ENCODE measurements around the gene CAPZA1. TPM values are rescaled to one million over a fixed set of nuclear protein-coding genes. Genes with fewer than 3 reads are reported as not detected.

Gene CAPZA1
- total RNA-seq, 1 experiment from 2014 or later, result 273 TPM

GRCh38 chr1:112626193-112626592 lies 6.6 kb downstream of the CAPZA1 start:
- Histone ChIP-seq H3K9ac (ENCODE audit: low read length) (no peak overlapping the region), H3K27ac (ENCODE audit: low read length) (no peak overlapping the region), H3K4me3 (ENCODE audit: low read length) (no peak overlapping the region), H3K27me3 (ENCODE audit: low read length) (no peaks in the 10 kb centered on the region), H3K9me2 (replicated peaks; ENCODE audit: low read length) (no peaks in the 10 kb centered on the region), H3K4me1 (ENCODE audit: insufficient read depth, low read length) (peaks cover 7% of the 10 kb centered on the region), H3K9me3 (ENCODE audit: low read length) (no peaks in the 10 kb centered on the region), H3K79me2 (ENCODE audit: low read length) (peaks cover 98% of the 10 kb centered on the region), H3K4me2 (ENCODE audit: low read length) (no peak overlapping the region), H2AFZ (ENCODE audit: low read length) (no peak overlapping the region), H4K20me1 (ENCODE audit: low read length) (peaks cover 66% of the 10 kb centered on the region), H3F3A (ENCODE audit: low read length, unreplicated experiment) (no peaks in the 10 kb centered on the region), H3K36me3 (ENCODE audit: low read depth, low read length) (peaks cover 18% of the 10 kb centered on the region; the same call in 1 of the 2 replicates)
- no TSS peak for BruUV-seq (replicated peaks)
- CTCF ChIA-PET, result no interaction called here
- intact Hi-C loops (cut with micrococcal nuclease), result no loop called here
- TF ChIP-seq EZH2phosphoT487 (IDR thresholded peaks at IDR 0.05; ENCODE audit: borderline replicate concordance, low read length), result no peak
- no peak for TF ChIP-seq EZH2 (IDR thresholded peaks at IDR 0.05; ENCODE audit: low read length, unreplicated experiment)
- TF ChIP-seq CTCF (conservative IDR thresholded peaks at IDR 0.05; ENCODE audit: low read depth, low read length), result no peak
- ATAC-seq (no peak), DNase-seq (no peak)
- POLR2A ChIA-PET (ENCODE audit: unreplicated experiment), result no interaction called here

- Histone ChIP-seq H3K27ac (ENCODE audit: low read length) (no peak overlapping the region), H3K9me3 (ENCODE audit: low read length) (no peaks in the 10 kb centered on the region), H3K4me2 (ENCODE audit: low read length) (no peak overlapping the region), H4K20me1 (ENCODE audit: low read length) (peaks cover 67% of the 10 kb centered on the region), H3K79me2 (ENCODE audit: low read length) (peaks cover 98% of the 10 kb centered on the region), H3F3A (ENCODE audit: low read length, unreplicated experiment) (no peaks in the 10 kb centered on the region), H3K4me3 (ENCODE audit: low read length) (no peak overlapping the region), H3K36me3 (ENCODE audit: low read depth, low read length) (peaks cover 22% of the 10 kb centered on the region; the same call in 1 of the 2 replicates), H3K9me2 (replicated peaks; ENCODE audit: low read length) (no peaks in the 10 kb centered on the region), H3K9ac (ENCODE audit: low read length) (no peak overlapping the region), H3K4me1 (ENCODE audit: insufficient read depth, low read length) (peaks cover 7% of the 10 kb centered on the region), H2AFZ (ENCODE audit: low read length) (no peak overlapping the region), H3K27me3 (ENCODE audit: low read length) (no peaks in the 10 kb centered on the region)
- ATAC-seq (no peak), DNase-seq (no peak)
- BruUV-seq (replicated peaks), result no TSS peak
- TF ChIP-seq EZH2phosphoT487 (IDR thresholded peaks at IDR 0.05; ENCODE audit: borderline replicate concordance, low read length) (no peak), CTCF (conservative IDR thresholded peaks at IDR 0.05; ENCODE audit: low read depth, low read length) (no peak), EZH2 (IDR thresholded peaks at IDR 0.05; ENCODE audit: low read length, unreplicated experiment) (no peak)
- intact Hi-C loops (cut with micrococcal nuclease), result no loop called here
- ChIA-PET POLR2A (ENCODE audit: unreplicated experiment) (no interaction called here), CTCF (no interaction called here)
These were observed 7.3 kb downstream of the CAPZA1 start for GRCh38 chr1:112626887-112627286.

- no peaks in the 10 kb centered on the region for H3K27me3 ChIP-seq (ENCODE audit: low read length)
- H2AFZ ChIP-seq (ENCODE audit: low read length), result no peak overlapping the region
- no peak overlapping the region for H3K4me3 ChIP-seq (ENCODE audit: low read length)
- H3K9me3 ChIP-seq (ENCODE audit: low read length), result no peaks in the 10 kb centered on the region
- H3K9me2 ChIP-seq (replicated peaks; ENCODE audit: low read length), result no peaks in the 10 kb centered on the region
- peaks cover 99% of the 10 kb centered on the region for H3K79me2 ChIP-seq (ENCODE audit: low read length)
- H4K20me1 ChIP-seq (ENCODE audit: low read length), result peaks cover 70% of the 10 kb centered on the region
- intact Hi-C loops (cut with micrococcal nuclease), result no loop called here
- CTCF ChIA-PET, result no interaction called here
- no peak overlapping the region for H3K9ac ChIP-seq (ENCODE audit: low read length)
- POLR2A ChIA-PET (ENCODE audit: unreplicated experiment), result no interaction called here
- peaks cover 22% of the 10 kb centered on the region; the same call in 1 of the 2 replicates for H3K36me3 ChIP-seq (ENCODE audit: low read depth, low read length)
- H3K4me1 ChIP-seq (ENCODE audit: insufficient read depth, low read length), result no peaks in the 10 kb centered on the region
- no peak for ATAC-seq
- DNase-seq, result no peak
- H3K4me2 ChIP-seq (ENCODE audit: low read length), result no peak overlapping the region
- no peak for TF ChIP-seq EZH2phosphoT487 (IDR thresholded peaks at IDR 0.05; ENCODE audit: borderline replicate concordance, low read length)
- H3K27ac ChIP-seq (ENCODE audit: low read length), result no peak overlapping the region
- H3F3A ChIP-seq (ENCODE audit: low read length, unreplicated experiment), result no peaks in the 10 kb centered on the region
- no TSS peak for BruUV-seq (replicated peaks)
These were observed 8.9 kb downstream of the CAPZA1 start for GRCh38 chr1:112628516-112628915.

Measured in PC-3 (cell line).